PC-3 (cell line): ENCODE measurements around the gene LSP1.

Experiments used
- CTCF ChIP-seq: fragments of 300-600 bp; sonication (generic); conservative IDR thresholded peaks from 2 replicates; pipeline ENCODE4 v1.5.1; 2017; ENCODE audit warnings: antibody characterized with exemption, low read depth, mild to moderate bottlenecking, low read length
- EZH2phosphoT487 ChIP-seq: fragments of 300-600 bp; sonication (generic); IDR thresholded peaks from 2 replicates; pipeline ENCODE4 v1.6.1; 2018; ENCODE audit warnings: mild to moderate bottlenecking, antibody characterized with exemption, low read length, borderline replicate concordance

- TF ChIP-seq CTCF (no peak), EZH2phosphoT487 (no peak)
Measured at GRCh38 chr11:1830322-1831223, 22.3 kb upstream of the LSP1 start.
